NCI-H1417 (cell line): Measurements from ENCODE around the gene EPPIN.

ENCODE experiments used
- DNase-seq, 3 experiments: peaks; one replicate each; lab custom pipeline; 2025; lab: John Stamatoyannopoulos, UW

EPPIN gene

GRCh38 chr20:45538209-45538799 lies 8.9 kb downstream of the EPPIN start:
- DNase-seq, result peak in 1 of 3 experiments; percentile 35

- no peak for DNase-seq
Measured at GRCh38 chr20:45527294-45527693, 19.9 kb downstream of the EPPIN start.

GRCh38 chr20:45523821-45524220 lies 23.4 kb downstream of the EPPIN start:
- no peak for DNase-seq

DNA sequence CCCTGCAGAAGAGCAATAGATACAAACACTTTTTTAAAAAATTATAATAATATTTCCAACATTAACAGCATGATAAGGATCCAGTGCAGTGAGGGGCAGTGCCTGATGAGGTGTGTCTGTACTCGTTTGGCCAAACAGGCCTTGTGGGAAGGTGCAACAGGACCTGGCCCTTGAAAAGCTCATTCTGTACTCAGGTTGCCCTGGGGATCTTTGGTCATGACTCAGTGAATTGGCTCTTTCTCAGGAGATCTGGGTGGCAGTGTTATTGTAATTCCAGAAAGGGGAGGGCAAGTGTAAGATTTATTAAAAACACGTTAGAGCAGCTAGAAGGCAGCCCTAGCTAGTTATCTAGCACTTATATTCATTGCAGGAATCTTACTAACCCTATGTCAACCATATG lies 28.9 kb downstream of the EPPIN start:
- DNase-seq, result no peak

GRCh38 chr20:45515147-45515913 lies 31.9 kb downstream of the EPPIN start, which contains the start of gene SPINT3:
TSS of gene SPINT3 (minus strand) at chr20:45515622. CDS start at chr20:45515608, 14 bp downstream.
- DNase-seq, result no peak

DNA sequence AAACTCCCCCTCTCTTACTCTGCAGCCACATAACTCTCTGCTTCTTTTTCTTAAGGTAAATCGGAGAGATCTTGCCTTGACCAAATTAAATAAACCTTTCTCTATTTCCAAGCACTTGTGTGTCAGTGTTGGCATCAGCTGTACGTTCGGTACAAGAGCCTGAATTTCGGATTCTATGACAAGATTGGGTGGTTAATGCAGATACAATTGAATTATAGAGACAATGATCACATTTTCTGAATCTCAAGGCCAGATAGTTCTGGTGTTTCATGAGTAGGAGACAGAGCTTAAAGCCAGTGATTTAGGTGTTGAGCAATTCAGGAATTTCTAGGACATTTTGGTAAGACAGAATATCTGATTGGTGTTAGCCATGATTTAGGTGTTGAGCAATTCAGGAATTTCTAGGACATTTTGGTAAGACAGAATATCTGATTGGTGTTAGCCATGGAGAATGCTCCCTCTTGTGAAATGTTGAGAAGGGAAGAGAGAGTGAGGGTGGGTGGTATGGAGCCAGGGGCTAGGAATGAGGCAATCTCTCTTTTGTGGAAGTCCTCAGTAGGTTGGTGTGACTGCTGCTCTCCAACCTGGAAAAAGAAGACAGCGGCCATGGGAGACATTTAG lies 36.8 kb downstream of the EPPIN start:
- no peak for DNase-seq

GRCh38 chr20:45509091-45509490 lies 38.1 kb downstream of the EPPIN start:
- DNase-seq, result no peak

GRCh38 chr20:45508068-45508886 lies 38.9 kb downstream of the EPPIN start:
- no peak for DNase-seq

DNA sequence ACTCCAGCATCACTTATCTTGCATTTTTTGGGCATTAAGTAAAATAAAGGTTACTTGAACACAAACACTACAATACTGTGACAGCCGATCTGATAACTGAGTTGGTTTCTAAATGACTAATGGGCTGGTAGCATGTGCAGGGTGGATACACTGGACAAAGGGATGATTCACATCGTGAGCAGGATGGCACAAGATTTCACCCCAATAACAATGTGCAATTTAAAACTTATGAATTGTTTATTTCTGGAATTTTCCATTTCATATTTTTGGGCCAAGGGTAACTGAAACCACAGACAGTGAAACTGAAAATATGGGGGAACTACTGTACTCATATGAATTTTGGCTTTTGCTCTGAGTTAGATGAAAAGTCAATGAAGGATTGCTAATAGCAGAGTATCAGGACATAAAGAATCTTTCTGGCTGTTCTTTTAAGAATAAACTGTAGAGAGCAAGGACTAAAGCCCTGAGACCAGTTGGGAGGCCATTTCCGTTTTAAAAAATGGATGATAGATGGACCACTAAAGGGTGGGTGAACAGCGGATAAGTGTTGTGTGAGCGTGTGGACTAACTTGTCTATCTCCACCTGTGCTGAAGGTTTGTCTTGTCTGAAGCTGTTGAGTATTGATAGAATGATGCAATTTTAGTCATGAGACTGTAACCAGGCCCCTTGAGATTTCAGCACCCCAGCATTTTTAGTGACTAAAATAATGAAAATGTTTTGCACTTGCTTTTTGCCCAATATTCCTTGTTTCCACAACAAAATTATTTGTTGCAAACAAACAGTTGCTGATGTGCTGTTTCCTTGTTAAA lies 40.0 kb downstream of the EPPIN start:
- no peak for DNase-seq

DNA sequence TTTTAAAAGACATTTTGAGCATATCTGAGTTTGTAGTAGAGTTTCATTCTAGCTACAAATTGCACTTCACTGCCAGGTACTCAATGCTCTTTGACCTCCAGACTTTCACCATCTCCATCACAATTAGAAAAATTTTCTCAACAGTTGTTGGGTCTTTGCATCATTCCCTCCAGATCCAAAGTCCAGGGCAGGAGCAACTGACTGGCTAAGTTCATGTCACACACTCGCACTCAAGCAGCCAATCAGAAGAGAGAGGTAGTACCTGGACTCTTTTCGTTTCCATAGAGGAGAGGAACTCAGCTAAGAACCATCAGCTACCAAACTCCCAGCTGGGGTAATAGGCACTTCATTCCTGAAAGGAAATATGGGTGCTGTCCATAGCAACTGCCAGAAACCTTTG lies 40.8 kb downstream of the EPPIN start:
- no peak for DNase-seq

- no peak for DNase-seq
Measured at GRCh38 chr20:45503403-45503802, 43.8 kb downstream of the EPPIN start.

GRCh38 chr20:45502561-45502960 lies 44.6 kb downstream of the EPPIN start:
- DNase-seq, result no peak

GRCh38 chr20:45501600-45501999 lies 45.6 kb downstream of the EPPIN start:
- no peak for DNase-seq

- DNase-seq, result no peak
Measured at GRCh38 chr20:45500022-45500421, 47.2 kb downstream of the EPPIN start.

GRCh38 chr20:45497971-45498494 lies 49.2 kb downstream of the EPPIN start:
- DNase-seq, result no peak

- no peak for DNase-seq
Measured at GRCh38 chr20:45496166-45496565, 51.0 kb downstream of the EPPIN start.

GRCh38 chr20:45495501-45495941 lies 51.7 kb downstream of the EPPIN start:
- no peak for DNase-seq
